ENCODE data around the gene TIAM2. TPM values are rescaled to one million over a fixed set of nuclear protein-coding genes. Genes with fewer than 3 reads are reported as not detected.

The TIAM2 gene
- total and polyA plus RNA-seq, 2 experiments from 2014 or later: 14.2 to 24.4 TPM

- TF ChIP-seq ETS1 (IDR thresholded peaks at IDR 0.05): no peak
- no peak for TF ChIP-seq ZNF331 (CRISPR knock-in tag; IDR thresholded peaks at IDR 0.05; ENCODE audit: low read depth)
These were observed 193.8 kb downstream of the TIAM2 start (continued) for GRCh38 chr6:155188707-155189496.

GRCh38 chr6:155190677-155191076 is 195.6 kb downstream of the TIAM2 start:
- no peak overlapping the region for H3K27ac Mint-ChIP-seq
- H3K4me3 ChIP-seq: no peak overlapping the region
- no peak overlapping the region for H3K4me2 ChIP-seq
- no peaks in the 10 kb centered on the region; the same call in 1 of the 2 replicates for H3K36me3 ChIP-seq (ENCODE audit: insufficient read depth)
- DNase-seq (ENCODE audit: low spot score) (no peak), ATAC-seq (no peak)
- no peaks in the 10 kb centered on the region for H3K9me2 ChIP-seq (ENCODE audit: insufficient read depth)
- no peak overlapping the region for H3K4me3 Mint-ChIP-seq
- no peaks in the 10 kb centered on the region for H3K9me3 Mint-ChIP-seq
- peaks cover 8% of the 10 kb centered on the region for H3K27me3 Mint-ChIP-seq (ENCODE audit: insufficient read depth, low read depth, poor library complexity)
- no peak overlapping the region; the same call in 1 of the 2 replicates for H3K27ac ChIP-seq (ENCODE audit: low read depth)
- no peaks in the 10 kb centered on the region for H3K79me2 ChIP-seq (replicated peaks; ENCODE audit: insufficient read depth)
- H3F3A ChIP-seq (replicated peaks; ENCODE audit: low read depth): no peaks in the 10 kb centered on the region; the same call in 1 of the 2 replicates
- H3K4me1 ChIP-seq (ENCODE audit: insufficient read depth): peaks cover 29% of the 10 kb centered on the region
- H4K20me1 ChIP-seq (replicated peaks; ENCODE audit: insufficient read depth): no peaks in the 10 kb centered on the region
- peaks cover 25% of the 10 kb centered on the region for H3K4me1 Mint-ChIP-seq
- no peaks in the 10 kb centered on the region for H3K27me3 ChIP-seq (ENCODE audit: insufficient read depth)
- H2AFZ ChIP-seq: no peak overlapping the region
- peaks cover 9% of the 10 kb centered on the region; the same call in 2 of the 3 replicates for H3K36me3 Mint-ChIP-seq (ENCODE audit: low read depth)
- no peak for TF ChIP-seq ETS1 (IDR thresholded peaks at IDR 0.05)
- TF ChIP-seq JUNB (IDR thresholded peaks at IDR 0.05; ENCODE audit: unreplicated experiment): no peak
- no peak for TF ChIP-seq CTCF (conservative IDR thresholded peaks at IDR 0.05; ENCODE audit: low read depth in 2 of 2)
- no peak for TF ChIP-seq POLR2AphosphoS5 (IDR thresholded peaks at IDR 0.05; ENCODE audit: low read depth)
- no peak for TF ChIP-seq ZNF331 (CRISPR knock-in tag; IDR thresholded peaks at IDR 0.05; ENCODE audit: low read depth)
- no peak for TF ChIP-seq REST (IDR thresholded peaks at IDR 0.05; ENCODE audit: unreplicated experiment)
- no peak for TF ChIP-seq EZH2 (IDR thresholded peaks at IDR 0.05; ENCODE audit: low read depth, unreplicated experiment)
- no peak for TF ChIP-seq ZNF114 (CRISPR knock-in tag; IDR thresholded peaks at IDR 0.05)
- TF ChIP-seq EZH2phosphoT487 (IDR thresholded peaks at IDR 0.05; ENCODE audit: unreplicated experiment): no peak
